Neural crest cell (in vitro differentiated cells): ENCODE data around the gene RICTOR. TPM values are rescaled to one million over a fixed set of nuclear protein-coding genes. Genes with fewer than 3 reads are reported as not detected.
"Not testable (repeated sequence)": the region's sequence is repeated elsewhere in the genome, so short reads cannot be mapped to it uniquely, and the experiment has no call there.

ENCODE experiments used
- DNase-seq: peaks from one replicate; pipeline ENCODE4 v3.0.0; 2021; ENCODE audit warnings: low read depth, mixed read lengths, low spot score
- H3K27ac Mint-ChIP-seq: one replicate; pipeline ENCODE4 v1.8.0; 2021; ENCODE audit warnings: mild to moderate bottlenecking, mixed read lengths; ENCODE audit not compliant: unreplicated experiment
- H3K27me3 Mint-ChIP-seq: 2 replicates; pipeline ENCODE4 v1.8.0; 2021; ENCODE audit warnings: low read depth, mild to moderate bottlenecking, mixed read lengths
- H3K36me3 Mint-ChIP-seq: 2 replicates; pipeline ENCODE4 v1.8.0; 2021; ENCODE audit warnings: low read depth, mild to moderate bottlenecking, mixed read lengths
- H3K4me1 Mint-ChIP-seq: 2 replicates; pipeline ENCODE4 v1.8.0; 2021; ENCODE audit warnings: mixed read lengths
- H3K4me3 Mint-ChIP-seq: one replicate; pipeline ENCODE4 v1.8.0; 2021; ENCODE audit warnings: mild to moderate bottlenecking, mixed read lengths
- H3K9me3 Mint-ChIP-seq: 2 replicates; pipeline ENCODE4 v1.8.0; 2021; ENCODE audit warnings: mixed read lengths
- CTCF ChIP-seq: fragments of 200-600 bp; sonication (generic); conservative IDR thresholded peaks from 2 replicates; pipeline ENCODE4 v1.5.0; 2021; ENCODE audit warnings: antibody characterized with exemption, mild to moderate bottlenecking
- total RNA-seq: library from RNA; stranded (reverse); gene quantifications from 2 replicates; pipeline ENCODE4 v1.2.1, GENCODE V29; 2021

Gene RICTOR
- total RNA-seq, 1 donor from 2014 or later = 22.2 TPM

DNA sequence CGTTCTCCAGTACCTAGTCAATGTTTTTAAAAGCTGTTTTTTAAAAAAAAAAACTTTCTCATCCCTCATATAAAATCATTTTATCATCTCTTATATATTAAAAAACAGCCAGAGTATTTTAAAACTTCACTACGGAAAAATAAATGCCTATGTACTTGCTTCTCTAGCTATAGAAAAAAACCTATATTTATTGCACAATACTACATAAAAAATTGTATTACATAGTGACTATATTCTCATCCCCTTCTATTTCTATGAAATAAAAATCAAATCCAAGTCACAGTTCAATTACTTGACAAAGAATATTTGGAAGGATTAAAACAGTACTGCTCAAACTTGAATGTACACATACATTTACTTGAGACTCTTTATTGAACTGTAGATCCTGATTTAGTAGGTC lies 56.7 kb downstream of the RICTOR start:
- H3K27ac Mint-ChIP-seq = no peak overlapping the region
- TF ChIP-seq CTCF = no peak
- peaks cover 13% of the 10 kb centered on the region for H3K4me1 Mint-ChIP-seq
- no peaks in the 10 kb centered on the region for H3K27me3 Mint-ChIP-seq
- peaks cover 2% of the 10 kb centered on the region for H3K36me3 Mint-ChIP-seq
- H3K4me3 Mint-ChIP-seq = no peak overlapping the region
- H3K9me3 Mint-ChIP-seq = no peaks in the 10 kb centered on the region
- no peak for DNase-seq

GRCh38 chr5:39016587-39017275 lies 57.5 kb downstream of the RICTOR start:
- peaks cover 7% of the 10 kb centered on the region for H3K4me1 Mint-ChIP-seq
- no peak overlapping the region for H3K27ac Mint-ChIP-seq
- no peaks in the 10 kb centered on the region for H3K27me3 Mint-ChIP-seq

GRCh38 chr5:39015743-39016586 lies 58.2 kb downstream of the RICTOR start:
- no peak for TF ChIP-seq CTCF
- Mint-ChIP-seq H3K36me3 (peaks cover 17% of the 10 kb centered on the region), H3K4me3 (no peak overlapping the region), H3K9me3 (peaks cover 5% of the 10 kb centered on the region), H3K27me3 (no peaks in the 10 kb centered on the region), H3K4me1 (no peaks in the 10 kb centered on the region), H3K27ac (no peak overlapping the region)
- DNase-seq = no peak

More at GRCh38 chr5:39016587-39017275, 57.5 kb downstream of the RICTOR start:
- peaks cover 9% of the 10 kb centered on the region for H3K36me3 Mint-ChIP-seq
- no peak overlapping the region for H3K4me3 Mint-ChIP-seq
- H3K9me3 Mint-ChIP-seq = peaks cover 4% of the 10 kb centered on the region
- TF ChIP-seq CTCF = no peak
- DNase-seq = no peak

DNA sequence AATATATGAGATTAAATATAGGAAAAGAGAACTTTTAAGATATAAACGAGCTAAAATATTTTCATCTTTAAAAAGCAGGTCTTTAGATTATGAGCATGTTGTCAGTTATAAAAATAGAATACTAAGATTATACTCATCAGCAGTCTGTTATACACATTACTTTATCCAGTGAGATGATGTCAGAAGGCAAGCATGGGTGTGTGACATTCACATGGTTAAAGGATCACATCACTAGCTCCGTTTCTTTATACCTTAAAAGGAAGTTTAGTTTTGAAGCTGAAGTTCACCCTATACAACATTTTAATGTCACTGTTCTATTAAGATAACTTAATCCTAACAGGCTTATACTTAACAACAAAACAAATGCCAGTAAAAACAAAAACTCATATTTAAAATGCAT lies 59.6 kb downstream of the RICTOR start:
- Mint-ChIP-seq H3K4me1 (no peaks in the 10 kb centered on the region), H3K36me3 (peaks cover 27% of the 10 kb centered on the region), H3K27me3 (no peaks in the 10 kb centered on the region), H3K27ac (no peak overlapping the region), H3K9me3 (peaks cover 11% of the 10 kb centered on the region), H3K4me3 (no peak overlapping the region)
- no peak for TF ChIP-seq CTCF
- no peak for DNase-seq

DNA sequence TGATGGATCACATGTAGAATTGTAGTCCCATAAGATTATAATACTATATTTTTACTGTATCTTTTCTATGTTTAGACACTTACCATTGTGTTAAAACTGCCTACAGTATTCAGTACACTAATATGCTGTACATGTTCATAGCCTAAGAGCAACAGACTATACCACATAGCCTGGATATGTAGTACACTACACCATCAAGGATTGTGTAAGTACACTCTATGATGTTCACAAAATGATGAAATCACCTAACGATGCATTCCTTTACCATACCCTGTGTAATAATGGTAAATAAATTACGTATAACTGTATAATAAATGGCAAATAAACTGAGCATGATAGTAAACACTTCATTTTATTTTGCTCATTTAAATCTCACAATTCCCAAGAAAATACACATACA lies 60.3 kb downstream of the RICTOR start:
- no peak for TF ChIP-seq CTCF
- no peaks in the 10 kb centered on the region for H3K4me1 Mint-ChIP-seq
- no peak overlapping the region for H3K27ac Mint-ChIP-seq
- H3K27me3 Mint-ChIP-seq = no peaks in the 10 kb centered on the region
- no peak overlapping the region for H3K4me3 Mint-ChIP-seq
- peaks cover 11% of the 10 kb centered on the region for H3K9me3 Mint-ChIP-seq
- peaks cover 27% of the 10 kb centered on the region for H3K36me3 Mint-ChIP-seq
- DNase-seq = no peak

- not testable (repeated sequence) for DNase-seq, H3K27me3 Mint-ChIP-seq, H3K4me3 Mint-ChIP-seq, H3K27ac Mint-ChIP-seq, H3K4me1 Mint-ChIP-seq
- Mint-ChIP-seq H3K36me3 (peaks cover 25% of the 10 kb centered on the region), H3K9me3 (peaks cover 11% of the 10 kb centered on the region)
Measured at GRCh38 chr5:39010958-39011357, 63.2 kb downstream of the RICTOR start.
